NB4 (cell line): ENCODE results near the gene RAB19.
"Not testable (repeated sequence)": the region's sequence is repeated elsewhere in the genome, so short reads cannot be mapped to it uniquely, and the experiment has no call there.

ENCODE experiments used
- DNase-seq: peaks from one replicate; pipeline ENCODE4 v3.0.0; 2010; ENCODE audit warnings: low read depth
- H3K4me3 ChIP-seq: one replicate; pipeline ENCODE4 v1.5.1; 2011; ENCODE audit warnings: mild to moderate bottlenecking, low read depth, low read length, moderate library complexity
- CTCF ChIP-seq: IDR thresholded peaks from one replicate; pipeline ENCODE4 v1.5.1; 2012; ENCODE audit warnings: low read depth, low read length
- MAX ChIP-seq: IDR thresholded peaks from 2 replicates; pipeline ENCODE4 v1.6.1; 2011; ENCODE audit warnings: low read depth, low read length
- MYC ChIP-seq: IDR thresholded peaks from 2 replicates; pipeline ENCODE4 v1.6.1; 2011; ENCODE audit warnings: low read depth, low read length
- POLR2A ChIP-seq: IDR thresholded peaks from 2 replicates; pipeline ENCODE4 v1.6.1; 2011; ENCODE audit warnings: mild to moderate bottlenecking; ENCODE audit not compliant: insufficient read length; ENCODE audit errors: extremely low read depth

RAB19 gene

GRCh38 chr7:140416560-140416959 lies 12.7 kb downstream of the RAB19 start:
- DNase-seq, result no peak
- TF ChIP-seq CTCF (no peak), POLR2A (no peak), MAX (no peak), MYC (no peak)
- no peak overlapping the region for H3K4me3 ChIP-seq

GRCh38 chr7:140417456-140418155 lies 13.7 kb downstream of the RAB19 start:
- H3K4me3 ChIP-seq, result no peak overlapping the region
- TF ChIP-seq CTCF, result no peak
- no peak for TF ChIP-seq POLR2A
- no peak for TF ChIP-seq MAX
- TF ChIP-seq MYC, result no peak
- DNase-seq, result no peak

- not testable (repeated sequence) for DNase-seq, H3K4me3 ChIP-seq
Measured at GRCh38 chr7:140418156-140418472, 14.3 kb downstream of the RAB19 start.

- no peak for TF ChIP-seq POLR2A
- no peak for TF ChIP-seq MYC
- no peak for TF ChIP-seq MAX
- TF ChIP-seq CTCF, result no peak
Measured at GRCh38 chr7:140418653-140419052, 14.8 kb downstream of the RAB19 start.

GRCh38 chr7:140421521-140421920 lies 17.7 kb downstream of the RAB19 start:
- TF ChIP-seq POLR2A (no peak), CTCF (no peak), MYC (no peak), MAX (no peak)
- no peak overlapping the region for H3K4me3 ChIP-seq
- no peak for DNase-seq

More at GRCh38 chr7:140418653-140419052, 14.8 kb downstream of the RAB19 start:
- no peak overlapping the region for H3K4me3 ChIP-seq
- DNase-seq, result no peak

- H3K4me3 ChIP-seq, result no peak overlapping the region
- no peak for DNase-seq
- no peak for TF ChIP-seq MYC
- no peak for TF ChIP-seq CTCF
- no peak for TF ChIP-seq MAX
- TF ChIP-seq POLR2A, result no peak
Measured at GRCh38 chr7:140423501-140423900, 19.6 kb downstream of the RAB19 start.
